Measurements from ENCODE around the gene ZBTB43. TPM values are rescaled to one million over a fixed set of nuclear protein-coding genes. Genes with fewer than 3 reads are reported as not detected.

ZBTB43 gene
- total RNA-seq, 1 experiment from 2014 or later = 15.4 TPM

GRCh38 chr9:126761274-126761673 lies 43.6 kb upstream of the ZBTB43 start:
- Histone ChIP-seq H3K4me3 (replicated peaks in 1 of 2; ENCODE audit: low read depth in 1 of 2, low read length in 2 of 2) (no peak overlapping the region), H2AFZ (ENCODE audit: low read depth, low read length, poor library complexity, severe bottlenecking) (no peak overlapping the region), H3K27ac (ENCODE audit: low read depth, low read length) (no peak overlapping the region), H3K9me2 (ENCODE audit: insufficient read depth) (no peaks in the 10 kb centered on the region), H3K4me1 (ENCODE audit: control insufficient read depth in 1 of 2, insufficient read depth in 2 of 2, low read length in 2 of 2) (peaks cover 0 to 3% of the 10 kb centered on the region in 2 experiments; a peak in 1 of 4 replicates), H3K9ac (ENCODE audit: low read length) (no peak overlapping the region), H4K20me1 (ENCODE audit: insufficient read depth) (no peaks in the 10 kb centered on the region), H3K27me3 (ENCODE audit: insufficient read depth, low read length) (no peaks in the 10 kb centered on the region), H3K4me2 (ENCODE audit: low read length) (no peak overlapping the region), H3K36me3 (ENCODE audit: control insufficient read depth in 1 of 2, insufficient read depth in 2 of 2, low read length in 2 of 2) (no peaks in the 10 kb centered on the region), H3K79me2 (ENCODE audit: insufficient read depth, low read length) (no peaks in the 10 kb centered on the region), H3K9me3 (ENCODE audit: control insufficient read depth in 1 of 2, insufficient read depth in 1 of 2, low read depth in 1 of 2, low read length in 2 of 2) (no peaks in the 10 kb centered on the region)
- intact Hi-C loops (cut with micrococcal nuclease) = no loop called here
- CTCF ChIA-PET = no interaction called here
- TF ChIP-seq EZH2phosphoT487 (IDR thresholded peaks at IDR 0.05; ENCODE audit: borderline replicate concordance) (no peak), ATF3 (IDR thresholded peaks at IDR 0.05) (no peak), RAD21 (IDR thresholded peaks at IDR 0.05; ENCODE audit: low read depth) (no peak), ZFX (IDR thresholded peaks at IDR 0.05) (no peak)
- TF ChIP-seq, protein P1, sequence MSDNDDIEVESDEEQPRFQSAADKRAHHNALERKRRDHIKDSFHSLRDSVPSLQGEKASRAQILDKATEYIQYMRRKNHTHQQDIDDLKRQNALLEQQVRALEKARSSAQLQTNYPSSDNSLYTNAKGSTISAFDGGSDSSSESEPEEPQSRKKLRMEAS (IDR thresholded peaks at IDR 0.05) = no peak
- no TSS peak for BruUV-seq (replicated peaks)
- no peak for ATAC-seq
- POLR2A ChIA-PET = no interaction called here
- RAD21 ChIA-PET (ENCODE audit: low non-redundant PET in 1 of 2, low total read pairs in 2 of 2, uncharacterized antibody in 2 of 2, unreplicated experiment in 2 of 2) = no interaction called here
- DNase-seq (ENCODE audit: low read depth, low spot score) = no peak

DNA sequence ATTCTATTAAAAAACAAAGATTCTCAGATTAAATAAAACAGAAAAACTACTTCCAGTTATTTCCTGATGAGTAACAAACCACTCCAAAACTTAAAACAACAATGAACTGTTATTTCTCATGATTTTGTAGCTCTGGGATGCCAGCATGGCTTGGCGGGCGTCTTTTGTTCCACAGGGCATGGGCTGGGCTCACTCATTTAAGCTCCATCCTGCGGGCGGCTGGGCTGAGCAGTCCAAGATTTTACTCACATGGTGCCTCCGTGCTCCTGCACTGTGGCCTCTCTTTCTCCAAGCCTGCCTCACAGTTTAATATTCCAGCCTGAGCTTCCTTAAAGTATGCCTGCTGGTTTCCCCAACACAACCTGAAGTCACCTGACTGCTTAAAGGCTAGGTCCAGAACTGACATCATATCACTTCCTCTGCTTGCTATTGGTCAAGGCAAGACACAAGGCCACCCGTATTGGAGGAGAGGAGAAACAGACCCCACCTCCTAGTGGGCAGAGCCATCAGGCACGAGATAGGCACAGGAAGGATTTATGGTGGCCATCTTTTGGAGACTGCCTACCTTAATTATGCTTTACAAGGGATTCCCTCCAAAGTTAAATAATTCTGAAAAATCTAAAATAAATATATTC lies 41.6 kb upstream of the ZBTB43 start:
- CTCF ChIA-PET = interaction anchor here (1.1 to 1.4 kb wide), 3 partner anchors 10 to 57 kb away, joined by 3 to 5 read pairs (median 3); no protein-coding TSS in a partner anchor
- peak; percentile 65 for DNase-seq (ENCODE audit: low read depth, low spot score)

More for the DNA sequence above, 41.6 kb upstream of the ZBTB43 start:
- Histone ChIP-seq H3K36me3 (ENCODE audit: control insufficient read depth in 1 of 2, insufficient read depth in 2 of 2, low read length in 2 of 2) (no peaks in the 10 kb centered on the region), H3K27ac (ENCODE audit: low read depth, low read length) (no peak overlapping the region), H3K79me2 (ENCODE audit: insufficient read depth, low read length) (no peaks in the 10 kb centered on the region), H2AFZ (ENCODE audit: low read depth, low read length, poor library complexity, severe bottlenecking) (peak overlapping the region; percentile 94), H3K27me3 (ENCODE audit: insufficient read depth, low read length) (no peaks in the 10 kb centered on the region), H3K4me2 (ENCODE audit: low read length) (peak overlapping the region; percentile 48), H3K9ac (ENCODE audit: low read length) (no peak overlapping the region), H3K9me3 (ENCODE audit: control insufficient read depth in 1 of 2, insufficient read depth in 1 of 2, low read depth in 1 of 2, low read length in 2 of 2) (no peaks in the 10 kb centered on the region), H4K20me1 (ENCODE audit: insufficient read depth) (no peaks in the 10 kb centered on the region), H3K4me3 (replicated peaks in 1 of 2; ENCODE audit: low read depth in 1 of 2, low read length in 2 of 2) (peak overlapping the region; percentile 20 to 28; a peak in 2 of 4 replicates), H3K4me1 (ENCODE audit: control insufficient read depth in 1 of 2, insufficient read depth in 2 of 2, low read length in 2 of 2) (peaks cover 0 to 3% of the 10 kb centered on the region in 2 experiments; a peak in 1 of 4 replicates), H3K9me2 (ENCODE audit: insufficient read depth) (no peaks in the 10 kb centered on the region)
- TF ChIP-seq SIN3A (IDR thresholded peaks at IDR 0.05; ENCODE audit: low read depth) (no peak), SP1 (IDR thresholded peaks at IDR 0.05; ENCODE audit: low read depth) (0 out of 2 replicates have a peak, but pooled peaks have one; percentile 13), ZNF274 (IDR thresholded peaks at IDR 0.05; ENCODE audit: low read depth, low read length) (no peak), JUND (IDR thresholded peaks at IDR 0.05) (no peak), EGR1 (IDR thresholded peaks at IDR 0.05; ENCODE audit: low read depth) (no peak), RAD21 (IDR thresholded peaks at IDR 0.05; ENCODE audit: low read depth) (no peak), ATF3 (IDR thresholded peaks at IDR 0.05) (no peak), SRF (IDR thresholded peaks at IDR 0.05; ENCODE audit: low read depth) (no peak), EZH2 (IDR thresholded peaks at IDR 0.05) (no peak), CBX3 (IDR thresholded peaks at IDR 0.05; ENCODE audit: low read depth) (peak; percentile 29; the same call in 1 of the 2 replicates)
- ATAC-seq = peak; percentile 98
- BruUV-seq (replicated peaks) = no TSS peak
- ChIA-PET POLR2A (interaction anchor here (0.8 kb wide), 1 partner anchor 58 kb away, joined by 3 read pairs; no protein-coding TSS in a partner anchor), RAD21 (ENCODE audit: low non-redundant PET in 1 of 2, low total read pairs in 2 of 2, uncharacterized antibody in 2 of 2, unreplicated experiment in 2 of 2) (no interaction called here)
- intact Hi-C loops (cut with micrococcal nuclease) = no loop called here

Data from HCT116 (cell line).